Measurements from ENCODE around the gene YBX3. TPM values are rescaled to one million over a fixed set of nuclear protein-coding genes. Genes with fewer than 3 reads are reported as not detected.

YBX3 gene
- total and polyA plus RNA-seq, 2 of the 4 experiments (the other 2 are of a cell fraction): 33.7 to 132 TPM

DNA sequence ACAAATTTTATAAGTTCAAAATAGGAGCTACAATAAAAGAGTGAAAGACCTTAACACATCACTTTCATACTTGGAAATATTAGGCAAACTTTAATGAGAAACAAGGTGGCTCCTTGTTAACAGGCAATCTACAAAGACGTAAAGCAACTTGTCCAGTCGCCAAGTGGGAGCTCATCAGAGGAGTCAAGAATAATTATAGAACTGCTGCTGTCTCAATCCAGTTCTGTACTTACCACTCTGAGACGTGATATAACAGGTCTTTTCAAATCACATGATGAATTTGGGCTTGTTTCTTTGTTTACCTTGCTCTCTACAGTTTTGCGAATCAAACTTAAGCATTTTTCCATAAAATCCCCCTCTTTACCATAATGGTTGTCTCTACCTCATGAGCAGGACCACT lies 3.6 kb downstream of the YBX3 start:
- H3K14ac ChIP-seq (replicated peaks; ENCODE audit: low read depth, low read length): 0 out of 2 replicates have a peak overlapping the region, but pooled peaks have one; percentile 13
- peak overlapping the region; percentile 32; the same call in 1 of the 2 replicates for H3K4me2 ChIP-seq (ENCODE audit: low read depth, low read length)
- no peak overlapping the region; the same call in 1 of the 2 replicates for H3K18ac ChIP-seq (ENCODE audit: low read depth, low read length)
- DNase-seq: no peak
- no peak overlapping the region for H2AK9ac ChIP-seq (replicated peaks; ENCODE audit: low read depth, low read length, poor library complexity)
- dilution Hi-C loops (cut with HindIII; ENCODE audit: low sequenced_read_pairs, unreplicated experiment) (no loop called here), in situ Hi-C loops (cut with MboI; ENCODE audit: low sequenced_read_pairs) (no loop called here), intact Hi-C loops (cut with micrococcal nuclease) (loop anchor here (2.0 kb wide), 1 partner anchor 355 kb away; no protein-coding TSS in a partner anchor)
- H3K9me1 ChIP-seq (ENCODE audit: insufficient read depth, low read length): peaks cover 6% of the 10 kb centered on the region
- no peaks in the 10 kb centered on the region for H3K27me3 ChIP-seq (ENCODE audit: control insufficient read depth, insufficient read depth, low read length)
- no peaks in the 10 kb centered on the region for H3K9me3 ChIP-seq (ENCODE audit: control insufficient read depth, insufficient read depth, low read length)
- no peak overlapping the region; the same call in 2 of the 3 replicates for H2BK15ac ChIP-seq (ENCODE audit: low read depth, low read length)
- peak overlapping the region; percentile 85 for H2BK5ac ChIP-seq (ENCODE audit: low read depth, low read length, poor library complexity, severe bottlenecking)
- H3K36me3 ChIP-seq (ENCODE audit: control insufficient read depth, insufficient read depth, low read length): peaks cover 6% of the 10 kb centered on the region
- CTCF ChIA-PET: interaction anchor here (1.1 to 1.6 kb wide), 2 partner anchors 12 to 31 kb away, joined by 3 to 4 read pairs; no protein-coding TSS in a partner anchor
- peaks cover 30% of the 10 kb centered on the region for H4K20me1 ChIP-seq (ENCODE audit: insufficient read depth, low read length)
- H3K4me3 ChIP-seq (ENCODE audit: insufficient read depth, low read depth, low read length): no peak overlapping the region
- no peak overlapping the region for H3K9ac ChIP-seq (ENCODE audit: low read depth, low read length)
- H3K23ac ChIP-seq (ENCODE audit: low read depth, low read length): peak overlapping the region; percentile 47; the same call in 1 of the 2 replicates
- no peak for ATAC-seq (ENCODE audit: low read depth)
- POLR2A ChIA-PET (ENCODE audit: unreplicated experiment): no interaction called here
- no peak overlapping the region for H4K8ac ChIP-seq (ENCODE audit: low read depth in 2 of 2, low read length in 2 of 2)
- no peak overlapping the region for H4K5ac ChIP-seq (ENCODE audit: low read depth, low read length)
- H3K4ac ChIP-seq (ENCODE audit: low read depth, low read length): no peak overlapping the region
- 100% methylated on average over 1 of the region's 4 CpGs; no CpG with 5 or more reads in 1 of the 2 experiments for WGBS, 2 experiments (ENCODE audit: extremely low coverage in 2 of 2, insufficient read length in 1 of 2)
- no peak overlapping the region for H4K91ac ChIP-seq (ENCODE audit: insufficient read depth, low read depth, low read length)
- no peak overlapping the region for H2AFZ ChIP-seq (replicated peaks; ENCODE audit: low read length, poor library complexity)
- no peak overlapping the region for H3K56ac ChIP-seq (ENCODE audit: extremely low read depth, insufficient read depth, low read length)
- H2BK120ac ChIP-seq (ENCODE audit: low read depth, low read length): peak overlapping the region; percentile 8; the same call in 1 of the 2 replicates
- TF ChIP-seq MAZ (IDR thresholded peaks at IDR 0.05; ENCODE audit: borderline replicate concordance, low read depth, low read length) (no peak), SMC3 (IDR thresholded peaks at IDR 0.05; ENCODE audit: low read depth, low read length) (no peak), RCOR1 (IDR thresholded peaks at IDR 0.05; ENCODE audit: insufficient replicate concordance, low read length) (no peak), POLR2A (IDR thresholded peaks at IDR 0.05; ENCODE audit: low read depth, low read length) (no peak)
- H3K4me1 ChIP-seq (ENCODE audit: control insufficient read depth, insufficient read depth, low read length): peaks cover 6% of the 10 kb centered on the region
- H3K79me1 ChIP-seq (ENCODE audit: low read depth in 1 of 2, low read length in 2 of 2): peaks cover 10 to 48% of the 10 kb centered on the region in 2 experiments
- no TSS peak for BruUV-seq (replicated peaks)
- peak overlapping the region; percentile 76; the same call in 1 of the 2 replicates for H2BK20ac ChIP-seq (ENCODE audit: low read depth, low read length)
- no peak overlapping the region for H3K27ac ChIP-seq (ENCODE audit: insufficient read depth, low read length)
- H2AK5ac ChIP-seq (ENCODE audit: low read depth, low read length): no peak overlapping the region

All from IMR-90 (cell line).